Measurements from ENCODE around the gene PPP2R3B. TPM values are rescaled to one million over a fixed set of nuclear protein-coding genes. Genes with fewer than 3 reads are reported as not detected.

PPP2R3B gene
- total and polyA plus RNA-seq, 2 of the 13 experiments (the other 11 are each of a cell fraction or from before 2014, with no cell fraction given), result 17.0 to 21.4 TPM

GRCh38 chrX:384861-385260, 1.8 kb downstream of the PPP2R3B start (continued):
- TF ChIP-seq ZNF280B (CRISPR knock-in tag; IDR thresholded peaks at IDR 0.05; ENCODE audit: borderline replicate concordance) (no peak), ZBTB3 (CRISPR knock-in tag; IDR thresholded peaks at IDR 0.05; ENCODE audit: borderline replicate concordance, low read depth) (no peak), XBP1 (CRISPR knock-in tag; IDR thresholded peaks at IDR 0.05) (no peak), GATA4 (IDR thresholded peaks at IDR 0.05; ENCODE audit: borderline replicate concordance, low read depth) (no peak), ZNF564 (CRISPR knock-in tag; IDR thresholded peaks at IDR 0.05) (no peak), SRSF9 (IDR thresholded peaks at IDR 0.05; ENCODE audit: borderline replicate concordance, insufficient read depth, low read depth, low read length, poor library complexity, severe bottlenecking) (no peak), XRCC5 (optimal IDR thresholded peaks at IDR 0.05; ENCODE audit: low read length) (no peak), STAT6 (CRISPR knock-in tag; IDR thresholded peaks at IDR 0.05; ENCODE audit: borderline replicate concordance) (no peak), SIN3A (IDR thresholded peaks at IDR 0.05; ENCODE audit: borderline replicate concordance, low read depth, low read length) (no peak), ATF7-NPFF (CRISPR knock-in tag; IDR thresholded peaks at IDR 0.05; ENCODE audit: low read depth) (no peak), ZNF263 (CRISPR knock-in tag; IDR thresholded peaks at IDR 0.05) (no peak), MAFG (CRISPR knock-in tag; IDR thresholded peaks at IDR 0.05) (no peak), FOXO4 (CRISPR knock-in tag; conservative IDR thresholded peaks at IDR 0.05) (no peak), ZBTB44 (CRISPR knock-in tag; IDR thresholded peaks at IDR 0.05) (no peak)

Data from HepG2 (cell line).